HEK293 (cell line): ENCODE data around the gene SEMA6A.
A peak's percentile ranks its signal among the peaks of the same experiment; 100 is the strongest.

Experiments
- CTCF ChIA-PET: fragments of 350-600 bp; formaldehyde crosslinking; extraction: SDS; loops from one replicate; lab custom pipeline; 2021; ENCODE audit warnings: antibody characterized with exemption; lab: Yijun Ruan, JAX
- POLR2A ChIA-PET: fragments of 300-600 bp; formaldehyde crosslinking; extraction: SDS; loops from one replicate; lab custom pipeline; 2020; ENCODE audit warnings: antibody characterized with exemption, inconsistent platforms; lab: Yijun Ruan, JAX
- H3K27ac ChIP-seq: fragments of 200-500 bp; sonication (Bioruptor generic); 2 replicates; pipeline ENCODE4 v1.5.1; 2014; ENCODE audit warnings: low read depth, low read length, control low read depth, inconsistent platforms; ENCODE audit errors: extremely low read depth
- H3K36me3 ChIP-seq, 2 experiments: fragments of 200-500 bp in 1 of 2; sonication (Bioruptor generic) in 1 of 2; 1 replicate in 1 of 2; 2 replicates in 1 of 2; pipeline ENCODE4 v1.5.1; 2014 to 2017; ENCODE audit warnings: inconsistent platforms in 2 of 2, low read length in 2 of 2; ENCODE audit not compliant: control insufficient read depth in 2 of 2, insufficient read depth in 1 of 2
- H3K4me1 ChIP-seq: fragments of 200-500 bp; sonication (Bioruptor generic); 2 replicates; pipeline ENCODE4 v1.5.1; 2014; ENCODE audit warnings: mild to moderate bottlenecking, low read length, inconsistent platforms; ENCODE audit not compliant: control insufficient read depth, insufficient read depth
- H3K4me3 ChIP-seq: 2 replicates; pipeline ENCODE4 v1.5.1; 2011; ENCODE audit warnings: low read depth, mild to moderate bottlenecking, control low read depth, low read length, moderate library complexity
- H3K9me3 ChIP-seq: fragments of 200-500 bp; sonication (Bioruptor generic); 2 replicates; pipeline ENCODE4 v1.5.1; 2014; ENCODE audit warnings: low read depth, low read length, inconsistent platforms; ENCODE audit not compliant: control insufficient read depth, insufficient read depth
- HOXD13 ChIP-seq: sonication (generic); formaldehyde crosslinking; IDR thresholded peaks from 2 replicates; pipeline ENCODE4 v1.8.0; 2022; ENCODE audit warnings: missing genetic modification reagents, borderline replicate concordance
- KLF8 ChIP-seq: fragments of 450-650 bp; formaldehyde crosslinking; IDR thresholded peaks from 2 replicates; pipeline ENCODE4 v1.5.1; 2016; ENCODE audit warnings: missing biosample characterization, missing genetic modification characterization
- SCRT2 ChIP-seq: fragments of 450-650 bp; formaldehyde crosslinking; IDR thresholded peaks from 2 replicates; pipeline ENCODE4 v1.5.1; 2016; ENCODE audit warnings: missing biosample characterization, missing genetic modification characterization
- ZIC2 ChIP-seq: fragments of 450-650 bp; formaldehyde crosslinking; IDR thresholded peaks from 2 replicates; pipeline ENCODE4 v1.5.1; 2016; ENCODE audit warnings: missing biosample characterization, missing genetic modification characterization
- ZNF112 ChIP-seq: fragments of 450-650 bp; formaldehyde crosslinking; IDR thresholded peaks from 2 replicates; pipeline ENCODE4 v1.5.0; 2017; ENCODE audit warnings: missing biosample characterization, missing genetic modification characterization
- ZNF274 ChIP-seq, 2 experiments: fragments of 200-500 bp in 1 of 2; fragments of 450-650 bp in 1 of 2; sonication (Bioruptor generic) in 1 of 2; formaldehyde crosslinking in 1 of 2; IDR thresholded peaks; 2 replicates each; pipeline versions ENCODE4 v1.5.1 to v1.6.1; 2014 to 2016; ENCODE audit warnings: borderline replicate concordance in 1 of 2, inconsistent platforms in 1 of 2, low read length in 1 of 2, missing biosample characterization in 1 of 2, missing genetic modification characterization in 1 of 2
- ZNF311 ChIP-seq: fragments of 450-650 bp; formaldehyde crosslinking; IDR thresholded peaks from 2 replicates; pipeline ENCODE4 v1.5.1; 2017; ENCODE audit warnings: missing biosample characterization, missing genetic modification characterization, borderline replicate concordance
- ZNF510 ChIP-seq: fragments of 450-650 bp; formaldehyde crosslinking; IDR thresholded peaks from 2 replicates; pipeline ENCODE4 v1.5.1; 2018; ENCODE audit warnings: mild to moderate bottlenecking, missing genetic modification characterization, missing biosample characterization; ENCODE audit not compliant: insufficient replicate concordance
- ZNF624 ChIP-seq: fragments of 450-650 bp; formaldehyde crosslinking; IDR thresholded peaks from 2 replicates; pipeline ENCODE4 v1.5.1; 2017; ENCODE audit warnings: missing biosample characterization, missing genetic modification characterization
- ZNF843 ChIP-seq: fragments of 450-650 bp; formaldehyde crosslinking; IDR thresholded peaks from 2 replicates; pipeline ENCODE4 v1.5.1; 2016; ENCODE audit warnings: missing biosample characterization, missing genetic modification characterization
- TF ChIP-seq, protein P1 (sequence below): fragments of 450-650 bp; formaldehyde crosslinking; IDR thresholded peaks from 2 replicates; pipeline ENCODE4 v1.5.1; 2016; ENCODE audit warnings: missing biosample characterization, missing genetic modification characterization
- TF ChIP-seq, protein P2 (sequence below): fragments of 450-650 bp; formaldehyde crosslinking; IDR thresholded peaks from 2 replicates; pipeline ENCODE4; 2016; ENCODE audit warnings: missing biosample characterization, missing genetic modification characterization

Gene SEMA6A

DNA sequence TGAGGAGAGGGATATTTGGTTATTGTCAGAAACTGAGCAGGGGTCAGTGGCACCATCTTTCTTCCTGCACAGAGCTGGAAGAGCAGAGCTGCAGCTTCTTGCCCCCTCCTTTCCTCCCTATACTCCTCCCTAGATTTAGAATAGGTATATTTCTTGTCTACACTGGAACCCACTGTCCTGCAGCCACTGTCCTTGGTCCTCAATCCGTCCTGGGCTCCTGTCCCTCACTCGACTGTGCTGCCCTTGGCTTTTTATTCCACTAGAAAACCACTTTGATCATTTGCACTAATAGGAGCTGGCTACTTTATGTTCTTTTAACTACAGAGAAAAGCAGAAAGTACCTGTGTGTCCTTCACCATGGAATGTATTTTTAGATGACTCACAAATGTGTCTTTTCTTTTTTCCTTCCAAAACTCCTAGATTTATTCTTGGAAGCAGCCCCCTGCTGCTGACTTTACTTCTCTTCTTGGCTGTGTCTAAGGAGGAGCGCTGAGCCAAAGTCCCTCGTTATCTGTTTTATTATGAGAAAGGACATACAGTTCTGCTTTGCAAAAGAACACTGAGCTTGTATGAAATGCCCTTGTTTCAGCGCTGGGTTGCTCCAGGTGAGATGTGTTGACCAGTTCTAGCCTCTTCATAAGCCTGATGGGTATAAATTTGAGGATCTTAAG, 150.9 kb downstream of the SEMA6A start:
- Histone ChIP-seq H3K9me3 (no peaks in the 10 kb centered on the region), H3K36me3 (no peaks in the 10 kb centered on the region), H3K27ac (no peak overlapping the region), H3K4me3 (no peak overlapping the region), H3K4me1 (no peaks in the 10 kb centered on the region)
- ChIA-PET POLR2A (no interaction called here), CTCF (no interaction called here)
- TF ChIP-seq, protein P1, sequence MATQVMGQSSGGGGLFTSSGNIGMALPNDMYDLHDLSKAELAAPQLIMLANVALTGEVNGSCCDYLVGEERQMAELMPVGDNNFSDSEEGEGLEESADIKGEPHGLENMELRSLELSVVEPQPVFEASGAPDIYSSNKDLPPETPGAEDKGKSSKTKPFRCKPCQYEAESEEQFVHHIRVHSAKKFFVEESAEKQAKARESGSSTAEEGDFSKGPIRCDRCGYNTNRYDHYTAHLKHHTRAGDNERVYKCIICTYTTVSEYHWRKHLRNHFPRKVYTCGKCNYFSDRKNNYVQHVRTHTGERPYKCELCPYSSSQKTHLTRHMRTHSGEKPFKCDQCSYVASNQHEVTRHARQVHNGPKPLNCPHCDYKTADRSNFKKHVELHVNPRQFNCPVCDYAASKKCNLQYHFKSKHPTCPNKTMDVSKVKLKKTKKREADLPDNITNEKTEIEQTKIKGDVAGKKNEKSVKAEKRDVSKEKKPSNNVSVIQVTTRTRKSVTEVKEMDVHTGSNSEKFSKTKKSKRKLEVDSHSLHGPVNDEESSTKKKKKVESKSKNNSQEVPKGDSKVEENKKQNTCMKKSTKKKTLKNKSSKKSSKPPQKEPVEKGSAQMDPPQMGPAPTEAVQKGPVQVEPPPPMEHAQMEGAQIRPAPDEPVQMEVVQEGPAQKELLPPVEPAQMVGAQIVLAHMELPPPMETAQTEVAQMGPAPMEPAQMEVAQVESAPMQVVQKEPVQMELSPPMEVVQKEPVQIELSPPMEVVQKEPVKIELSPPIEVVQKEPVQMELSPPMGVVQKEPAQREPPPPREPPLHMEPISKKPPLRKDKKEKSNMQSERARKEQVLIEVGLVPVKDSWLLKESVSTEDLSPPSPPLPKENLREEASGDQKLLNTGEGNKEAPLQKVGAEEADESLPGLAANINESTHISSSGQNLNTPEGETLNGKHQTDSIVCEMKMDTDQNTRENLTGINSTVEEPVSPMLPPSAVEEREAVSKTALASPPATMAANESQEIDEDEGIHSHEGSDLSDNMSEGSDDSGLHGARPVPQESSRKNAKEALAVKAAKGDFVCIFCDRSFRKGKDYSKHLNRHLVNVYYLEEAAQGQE (tag by site-specific recombination), result peak; percentile 83
- no peak for TF ChIP-seq ZNF311

DNA sequence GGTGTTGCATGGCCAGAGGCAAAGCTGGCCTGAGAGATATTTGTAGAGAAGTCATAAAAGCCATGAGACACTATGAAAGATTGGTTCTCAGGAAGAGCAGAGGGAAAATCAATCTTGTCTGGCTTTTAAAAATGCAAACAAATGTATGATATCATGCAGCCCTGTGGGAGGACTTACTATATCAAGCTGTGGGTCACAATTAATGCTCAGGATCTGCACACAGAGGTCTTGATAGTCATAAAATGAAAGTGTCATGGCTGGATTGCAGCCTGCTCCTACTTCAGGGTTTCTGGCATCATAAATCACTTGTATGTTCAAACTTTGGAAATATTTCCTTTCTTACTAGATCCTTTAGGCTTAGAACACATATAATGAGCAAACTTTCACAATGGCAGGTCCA, 151.5 kb downstream of the SEMA6A start:
- POLR2A ChIA-PET, result interaction anchor here (0.6 kb wide), 1 partner anchor 11 kb away, joined by 3 read pairs; no protein-coding TSS in a partner anchor
- H3K4me3 ChIP-seq, result no peak overlapping the region
- no peak overlapping the region for H3K27ac ChIP-seq
- TF ChIP-seq KLF8 (tag by site-specific recombination), result no peak
- no peak for TF ChIP-seq ZNF624 (tag by site-specific recombination)
- TF ChIP-seq SCRT2, result no peak
- no peak for TF ChIP-seq ZNF112 (tag by site-specific recombination)
- TF ChIP-seq ZNF274 (IDR thresholded peaks at IDR 0.05; ENCODE audit: low read length), result no peak
- TF ChIP-seq ZNF274 (tag by site-specific recombination; IDR thresholded peaks at IDR 0.05; ENCODE audit: borderline replicate concordance), result no peak
- TF ChIP-seq ZNF510 (tag by site-specific recombination), result no peak
- TF ChIP-seq HOXD13 (CRISPR knock-in tag), result peak; percentile 24; the same call in 1 of the 2 replicates
- peak; percentile 42 for TF ChIP-seq ZIC2 (tag by site-specific recombination)
- 0 out of 2 replicates have a peak, but pooled peaks have one; percentile 39 for TF ChIP-seq ZNF843 (tag by site-specific recombination)
- TF ChIP-seq, all 188 proteins: peak for 3
- CTCF ChIA-PET, result interaction anchor here (0.5 kb wide), 1 partner anchor 8 kb away, joined by 3 read pairs; no protein-coding TSS in a partner anchor
- Histone ChIP-seq H3K4me1 (no peaks in the 10 kb centered on the region), H3K36me3 (no peaks in the 10 kb centered on the region), H3K9me3 (no peaks in the 10 kb centered on the region)

- TF ChIP-seq, protein P1 (tag by site-specific recombination), result no peak
- TF ChIP-seq, protein P2, sequence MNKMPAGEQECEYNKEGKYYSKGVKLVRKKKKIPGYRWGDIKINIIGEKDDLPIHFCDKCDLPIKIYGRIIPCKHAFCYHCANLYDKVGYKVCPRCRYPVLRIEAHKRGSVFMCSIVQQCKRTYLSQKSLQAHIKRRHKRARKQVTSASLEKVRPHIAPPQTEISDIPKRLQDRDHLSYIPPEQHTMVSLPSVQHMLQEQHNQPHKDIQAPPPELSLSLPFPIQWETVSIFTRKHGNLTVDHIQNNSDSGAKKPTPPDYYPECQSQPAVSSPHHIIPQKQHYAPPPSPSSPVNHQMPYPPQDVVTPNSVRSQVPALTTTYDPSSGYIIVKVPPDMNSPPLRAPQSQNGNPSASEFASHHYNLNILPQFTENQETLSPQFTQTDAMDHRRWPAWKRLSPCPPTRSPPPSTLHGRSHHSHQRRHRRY, result no peak
- H3K9me3 ChIP-seq, result no peaks in the 10 kb centered on the region
These were observed 153.5 kb downstream of the SEMA6A start for GRCh38 chr5:116421080-116421629.

More at GRCh38 chr5:116421080-116421629, 153.5 kb downstream of the SEMA6A start:
- Histone ChIP-seq H3K4me1 (no peaks in the 10 kb centered on the region), H3K27ac (no peak overlapping the region), H3K4me3 (no peak overlapping the region), H3K36me3 (no peaks in the 10 kb centered on the region)
- ChIA-PET POLR2A (no interaction called here), CTCF (no interaction called here)
